Stimulated activated naive CD4-positive, alpha-beta T cell (primary cell): Measurements from ENCODE around the gene AKAP6.

ENCODE experiments used
- DNase-seq, 6 experiments: peaks; one replicate each; lab custom pipeline; 2025; lab: John Stamatoyannopoulos, UW

The AKAP6 gene

DNA sequence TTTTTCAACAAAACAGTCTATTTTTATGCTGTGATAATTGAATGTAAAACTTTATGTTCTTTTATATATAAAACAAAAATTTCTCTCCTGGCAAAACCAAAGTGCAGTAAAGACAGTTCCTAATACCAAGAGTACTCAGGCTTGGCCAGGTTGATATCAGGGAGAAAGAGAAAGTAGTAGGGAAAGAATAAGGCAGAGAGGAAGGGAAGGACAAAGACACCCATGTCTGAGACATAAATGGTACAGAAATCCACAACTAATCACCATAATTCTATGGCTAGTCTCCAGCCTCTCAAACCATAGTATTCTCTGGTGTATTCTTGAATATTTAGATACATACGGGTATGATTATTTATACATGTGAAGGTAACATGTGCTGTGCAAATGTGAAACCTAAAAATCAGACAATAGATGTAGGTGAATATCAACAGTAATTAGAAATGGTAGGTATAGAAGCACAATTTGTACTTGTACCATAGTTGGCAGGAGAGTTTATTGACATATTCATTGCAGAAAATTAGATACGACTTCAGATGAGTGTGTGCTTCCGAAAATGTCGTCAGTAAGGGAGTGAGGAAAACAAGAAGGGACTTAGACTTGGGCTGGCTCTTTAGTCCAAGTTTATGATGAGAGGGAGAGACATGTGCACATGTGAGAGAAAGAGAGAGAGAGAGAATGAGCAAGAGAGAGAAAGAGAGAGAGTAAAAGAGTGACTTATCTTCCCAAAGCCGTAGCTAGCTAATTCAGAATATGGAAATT, 378.8 kb downstream of the AKAP6 start:
- no peak for DNase-seq

- DNase-seq = no peak
Observed at GRCh38 chr14:32709027-32709426, 379.9 kb downstream of the AKAP6 start.

DNA sequence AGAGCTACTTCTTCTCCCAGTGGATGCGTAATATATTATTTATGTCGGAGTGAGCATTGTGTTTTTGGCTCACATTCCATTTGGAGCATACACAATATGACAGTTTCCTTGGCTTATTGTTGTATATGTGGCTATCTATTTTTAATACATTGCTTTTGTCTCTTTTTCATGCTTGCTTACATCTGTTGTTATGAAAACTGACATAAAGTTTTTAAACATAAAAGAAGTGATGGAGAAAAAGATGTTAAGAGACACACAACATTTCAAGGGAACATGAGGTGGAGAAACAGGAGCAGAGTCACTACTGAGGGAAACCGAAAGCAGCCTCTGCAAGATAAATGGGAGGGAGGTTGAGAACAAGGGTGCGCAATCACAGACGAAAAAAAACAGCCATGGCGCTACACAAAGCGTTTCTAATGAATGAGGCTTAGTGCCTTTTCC, 381.2 kb downstream of the AKAP6 start:
- DNase-seq = no peak

DNA sequence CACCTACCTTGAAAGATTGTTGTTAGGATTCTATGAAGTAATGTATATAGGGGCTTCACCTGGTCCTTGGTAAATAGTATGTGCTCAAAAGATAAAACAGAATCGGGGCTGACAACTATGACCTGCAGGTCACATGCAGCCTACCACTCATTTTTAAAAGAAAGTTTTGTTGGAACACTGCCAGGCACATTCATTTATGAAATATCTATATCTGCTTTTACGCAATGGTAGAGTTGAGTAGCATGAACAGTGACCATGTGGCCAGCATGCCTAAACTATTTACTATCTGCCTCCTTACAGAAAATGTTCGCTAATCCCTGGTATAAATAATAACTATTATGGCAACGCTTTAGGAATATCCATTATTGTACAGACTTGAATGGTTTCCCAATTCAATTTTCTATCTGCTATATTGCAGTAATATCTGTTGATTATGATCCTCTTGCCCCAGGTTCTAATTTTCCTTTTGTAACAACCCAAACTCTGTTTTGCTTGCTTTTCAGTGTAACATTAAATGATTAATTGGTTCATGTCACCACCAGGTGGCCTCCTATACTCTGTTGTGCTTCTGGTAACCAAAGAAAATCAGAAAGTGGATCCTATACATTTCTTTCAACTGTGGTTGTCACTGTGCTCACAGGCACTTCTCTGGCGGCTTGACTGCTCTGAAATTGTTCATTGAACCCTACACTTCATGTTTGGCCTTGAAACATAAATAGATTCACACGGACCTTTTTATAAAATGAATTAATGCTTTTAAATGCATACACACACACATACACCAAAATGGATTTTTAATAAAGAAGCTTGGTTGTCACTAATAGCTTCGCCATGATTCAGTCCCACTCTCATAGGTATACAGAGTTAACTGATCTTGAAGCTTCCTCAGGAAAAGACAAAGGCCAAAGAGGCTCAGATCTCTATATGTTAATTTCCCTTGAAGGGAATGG, 381.9 kb downstream of the AKAP6 start:
- no peak for DNase-seq

DNA sequence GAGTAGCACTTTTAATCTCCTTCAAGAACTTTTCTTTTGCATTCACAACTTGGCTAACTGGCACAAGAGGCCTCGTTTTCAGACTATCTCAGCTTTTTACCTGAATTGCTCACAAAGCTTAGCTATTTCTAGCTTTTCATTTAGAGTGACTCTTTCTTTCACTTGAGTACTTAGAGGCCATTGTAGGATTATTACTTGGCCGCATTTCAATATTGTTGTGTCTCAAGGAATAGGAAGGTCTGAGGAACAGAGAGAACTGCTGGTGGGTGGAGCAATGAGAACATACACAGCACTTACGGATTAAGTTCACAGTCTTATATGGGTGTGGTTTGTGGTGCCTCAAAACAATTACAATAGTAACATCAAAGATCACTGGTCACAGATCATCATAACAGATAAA, 384.8 kb downstream of the AKAP6 start:
- DNase-seq = no peak

- DNase-seq = no peak
Observed at GRCh38 chr14:32719601-32720000, 390.5 kb downstream of the AKAP6 start.

- no peak for DNase-seq
Observed at GRCh38 chr14:32720927-32721326, 391.8 kb downstream of the AKAP6 start.

- no peak for DNase-seq
Observed at GRCh38 chr14:32722631-32723183, 393.6 kb downstream of the AKAP6 start.

GRCh38 chr14:32724867-32725471, 395.9 kb downstream of the AKAP6 start:
- no peak for DNase-seq

GRCh38 chr14:32726516-32726915, 397.4 kb downstream of the AKAP6 start:
- no peak for DNase-seq

- no peak for DNase-seq
Observed at GRCh38 chr14:32727832-32728231, 398.7 kb downstream of the AKAP6 start.

DNA sequence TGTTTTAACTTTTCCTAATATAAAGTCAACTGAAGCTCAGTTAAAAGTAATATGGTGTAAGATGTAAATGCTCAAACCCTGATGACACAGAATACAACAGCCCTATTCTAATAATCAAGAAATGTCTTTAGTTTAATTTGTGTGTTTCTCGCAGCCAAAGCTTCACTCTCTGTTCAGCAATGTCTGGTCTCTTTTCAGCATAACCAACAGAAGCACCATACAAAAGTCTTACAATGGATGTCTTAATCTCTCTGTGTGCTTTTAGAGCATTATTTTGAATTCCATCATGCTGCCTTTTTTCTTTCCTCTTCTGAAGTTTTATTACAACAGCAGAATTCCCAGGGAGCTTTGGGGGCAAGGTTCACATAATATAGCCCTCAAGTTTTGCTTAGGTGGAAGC, 399.4 kb downstream of the AKAP6 start:
- DNase-seq = no peak

GRCh38 chr14:32728976-32729375, 399.9 kb downstream of the AKAP6 start:
- DNase-seq = no peak

DNA sequence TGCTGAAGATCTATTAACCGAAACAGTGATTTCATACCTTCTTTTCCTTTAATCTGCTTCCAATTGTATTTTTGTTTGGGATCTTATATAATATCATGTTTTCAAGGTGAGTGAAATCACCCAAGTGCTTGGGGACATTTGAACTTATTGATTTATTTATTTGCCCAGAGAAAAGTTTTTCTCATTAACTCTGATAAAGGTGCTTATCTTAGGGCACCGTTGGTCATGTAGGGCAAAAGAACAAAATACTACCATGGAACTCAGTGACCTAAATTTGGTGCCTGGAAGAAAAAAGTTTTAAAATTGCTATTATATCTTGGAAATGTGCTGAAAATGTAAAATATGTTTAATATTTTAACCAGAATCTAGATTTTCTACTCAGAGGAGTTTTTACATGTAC, 402.2 kb downstream of the AKAP6 start:
- DNase-seq = no peak

GRCh38 chr14:32733015-32733414, 403.9 kb downstream of the AKAP6 start:
- DNase-seq = no peak

- no peak for DNase-seq
Observed at GRCh38 chr14:32734261-32734660, 405.2 kb downstream of the AKAP6 start.

GRCh38 chr14:32737621-32738020, 408.5 kb downstream of the AKAP6 start:
- no peak for DNase-seq

DNA sequence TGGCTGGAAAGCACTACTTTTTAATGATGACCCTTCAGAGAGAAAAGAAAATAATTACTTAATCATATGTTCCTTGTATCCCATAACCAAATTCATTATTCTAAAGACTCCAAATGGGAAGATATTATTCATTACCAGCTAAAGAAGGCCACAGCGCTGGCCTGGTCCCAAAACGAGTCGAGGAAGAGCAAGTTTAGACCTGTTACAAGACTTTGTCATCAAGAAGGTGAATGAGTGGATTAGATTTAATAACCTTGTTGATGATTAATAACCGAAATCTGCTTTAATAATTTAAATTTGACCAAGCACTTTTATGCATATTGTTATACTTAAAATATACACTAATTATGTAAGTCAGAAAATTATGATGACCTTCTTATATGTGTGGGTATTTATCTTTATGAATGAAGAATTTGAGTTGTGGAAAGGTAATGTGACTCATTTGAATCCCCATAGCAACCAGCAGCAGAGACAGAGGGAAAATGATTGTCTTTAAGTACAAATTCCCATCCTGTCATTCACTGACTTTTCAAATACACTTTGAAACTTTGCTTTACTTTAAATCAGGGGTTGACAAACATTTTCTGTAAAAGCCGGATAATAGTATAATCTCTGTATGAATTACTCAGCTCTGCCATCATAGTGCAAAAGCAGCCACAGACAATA, 409.2 kb downstream of the AKAP6 start:
- no peak for DNase-seq

DNA sequence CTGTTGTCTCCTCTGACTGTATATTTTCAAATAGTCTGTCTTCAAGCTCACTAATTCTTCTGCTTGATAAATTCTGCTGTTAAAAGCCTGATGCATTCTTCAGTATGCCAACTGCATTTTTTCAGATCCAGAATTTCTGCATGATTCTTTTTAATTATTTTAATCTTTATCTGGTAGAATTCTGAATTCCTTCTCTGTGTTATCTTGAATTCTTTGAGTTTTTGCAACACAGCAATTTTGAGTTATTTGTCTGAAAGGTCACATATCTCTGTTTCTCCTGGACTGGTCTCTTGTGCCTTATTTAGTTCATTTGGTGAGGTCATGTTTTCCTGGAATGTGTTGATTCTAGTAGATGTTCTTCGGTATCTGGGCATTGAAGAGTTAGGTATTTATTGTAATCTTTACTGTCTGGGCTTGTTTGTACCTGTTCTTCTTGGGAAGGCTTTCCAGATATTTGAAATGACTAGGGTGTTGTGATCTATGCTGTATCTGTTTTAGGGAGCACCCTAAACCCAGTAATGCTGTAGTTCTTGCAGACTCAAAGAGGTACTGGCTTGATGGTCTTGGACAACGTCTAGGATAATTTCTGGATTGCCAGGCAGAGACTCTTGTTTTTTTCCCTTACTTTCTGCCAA, 415.8 kb downstream of the AKAP6 start:
- DNase-seq = no peak

DNA sequence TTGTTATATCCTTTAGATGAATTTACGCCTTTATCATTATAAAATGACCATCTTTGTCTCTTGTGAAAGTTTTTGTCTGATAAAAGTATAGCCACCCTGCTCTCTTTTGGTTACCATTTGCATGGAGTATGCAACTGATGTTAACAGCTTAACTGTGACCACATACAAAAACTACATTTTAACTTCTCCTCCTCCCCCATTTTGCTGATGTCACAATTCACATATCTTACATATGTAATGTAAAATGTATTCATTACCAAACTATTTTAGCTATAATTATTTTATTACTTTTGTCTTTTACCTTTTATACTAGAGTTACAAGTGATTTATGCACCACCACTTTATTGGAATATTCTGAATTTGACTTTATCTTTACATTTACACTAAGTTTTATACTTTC, 425.1 kb downstream of the AKAP6 start:
- DNase-seq = no peak

DNA sequence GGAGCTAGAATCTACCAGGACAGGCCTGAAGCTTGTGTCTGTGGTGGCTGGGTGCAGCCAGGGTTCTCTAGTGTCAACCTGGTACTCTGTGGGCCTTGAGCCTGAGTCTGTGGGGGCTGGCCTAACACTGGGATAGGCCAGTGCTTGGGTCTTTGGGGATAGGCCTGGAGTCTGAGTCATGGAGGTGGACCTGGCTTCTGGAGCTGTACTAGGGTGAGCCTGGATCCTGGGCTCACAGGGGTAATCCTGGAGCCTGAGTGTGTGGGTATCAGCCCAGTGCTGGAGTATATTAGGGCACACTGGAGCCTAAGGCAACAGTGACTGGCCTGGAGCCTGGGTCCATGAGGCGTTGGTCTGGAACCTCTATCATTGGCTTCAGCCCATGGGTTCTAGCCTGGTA, 427.1 kb downstream of the AKAP6 start:
- no peak for DNase-seq
